ENCODE measurements around the gene IFNL2. TPM values are rescaled to one million over a fixed set of nuclear protein-coding genes. Genes with fewer than 3 reads are reported as not detected.

IFNL2 gene
- total and polyA plus RNA-seq, 7 donors = not detected

DNA sequence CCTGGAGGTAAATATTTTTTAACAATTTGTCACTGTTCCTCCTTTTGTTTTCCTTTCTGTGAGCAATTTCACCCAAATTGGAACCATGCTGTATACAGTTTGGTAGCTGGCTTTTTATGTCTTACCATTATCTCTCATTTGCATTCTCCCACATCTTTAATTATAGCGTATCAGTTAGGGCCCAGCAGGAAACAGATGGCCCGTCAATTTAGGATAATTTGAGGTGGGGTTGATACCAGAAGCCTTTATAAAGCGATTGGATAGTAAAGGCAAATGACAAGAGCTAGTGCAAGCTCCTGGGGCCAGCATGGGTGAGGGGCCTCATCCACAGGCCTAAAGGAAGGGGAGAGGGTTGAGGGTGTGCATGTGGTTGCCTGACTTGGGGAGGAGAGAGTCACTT lies 15.7 kb upstream of the IFNL2 start:
- TF ChIP-seq POLR2A (IDR thresholded peaks at IDR 0.05) = no peak
- TF ChIP-seq, protein P1, sequence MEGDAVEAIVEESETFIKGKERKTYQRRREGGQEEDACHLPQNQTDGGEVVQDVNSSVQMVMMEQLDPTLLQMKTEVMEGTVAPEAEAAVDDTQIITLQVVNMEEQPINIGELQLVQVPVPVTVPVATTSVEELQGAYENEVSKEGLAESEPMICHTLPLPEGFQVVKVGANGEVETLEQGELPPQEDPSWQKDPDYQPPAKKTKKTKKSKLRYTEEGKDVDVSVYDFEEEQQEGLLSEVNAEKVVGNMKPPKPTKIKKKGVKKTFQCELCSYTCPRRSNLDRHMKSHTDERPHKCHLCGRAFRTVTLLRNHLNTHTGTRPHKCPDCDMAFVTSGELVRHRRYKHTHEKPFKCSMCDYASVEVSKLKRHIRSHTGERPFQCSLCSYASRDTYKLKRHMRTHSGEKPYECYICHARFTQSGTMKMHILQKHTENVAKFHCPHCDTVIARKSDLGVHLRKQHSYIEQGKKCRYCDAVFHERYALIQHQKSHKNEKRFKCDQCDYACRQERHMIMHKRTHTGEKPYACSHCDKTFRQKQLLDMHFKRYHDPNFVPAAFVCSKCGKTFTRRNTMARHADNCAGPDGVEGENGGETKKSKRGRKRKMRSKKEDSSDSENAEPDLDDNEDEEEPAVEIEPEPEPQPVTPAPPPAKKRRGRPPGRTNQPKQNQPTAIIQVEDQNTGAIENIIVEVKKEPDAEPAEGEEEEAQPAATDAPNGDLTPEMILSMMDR (IDR thresholded peaks at IDR 0.05) = no peak
- no peak for TF ChIP-seq POLR2AphosphoS5 (IDR thresholded peaks at IDR 0.05)
- TF ChIP-seq EP300 (IDR thresholded peaks at IDR 0.05) = no peak
- 33 to 69% methylated on average over 3 of the region's 3 CpGs for WGBS, 2 donors
- Histone ChIP-seq H3K27ac (no peak overlapping the region), H3K9me3 (no peaks in the 10 kb centered on the region), H3K4me3 (no peak overlapping the region), H3K36me3 (no peaks in the 10 kb centered on the region), H3K4me1 (peaks cover 0 to 10% (median 6%) of the 10 kb centered on the region in 4 donors), H3K27me3 (peaks cover 16 to 46% (median 34%) of the 10 kb centered on the region in 3 donors)
- DNase-seq = no peak
- intact Hi-C loops (cut with DNase I) = no loop called here

DNA sequence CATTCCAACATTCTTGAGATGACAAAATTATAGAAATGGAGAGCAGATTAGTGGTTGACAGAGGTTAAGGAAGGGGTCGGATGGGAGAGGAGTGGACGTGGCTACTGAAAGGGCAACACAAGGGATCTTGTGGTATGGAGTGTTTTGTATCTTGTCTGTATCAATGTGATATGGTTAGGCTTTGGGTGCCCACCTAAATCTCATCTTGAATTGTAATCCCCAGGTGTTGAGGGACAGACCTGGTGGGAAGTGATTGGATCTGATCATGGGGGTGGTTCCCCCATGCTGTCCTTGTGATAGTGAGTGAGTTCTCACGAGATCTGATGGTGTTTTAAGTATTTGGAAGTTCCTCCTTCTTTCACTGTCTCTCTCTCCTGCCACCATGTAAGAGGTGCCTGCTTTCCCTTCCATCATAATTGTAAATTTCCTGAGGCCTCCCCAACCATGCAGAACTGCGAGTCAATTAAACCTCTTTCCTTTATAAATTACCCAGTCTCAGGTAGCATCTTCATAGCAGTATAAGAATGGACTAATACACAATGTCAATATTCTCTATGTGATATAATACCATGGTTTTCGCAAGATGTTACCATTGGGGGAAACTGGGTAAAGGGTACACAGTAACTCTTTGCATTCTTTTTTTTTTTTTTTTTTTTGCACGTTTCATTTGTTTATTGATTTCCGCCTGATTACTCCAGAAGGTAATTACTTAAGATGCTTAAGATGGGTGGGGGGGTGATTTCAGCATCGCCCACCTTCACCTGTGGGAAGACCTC lies 14.6 kb upstream of the IFNL2 start:
- Histone ChIP-seq H3K27me3 (peaks cover 5 to 35% (median 23%) of the 10 kb centered on the region in 3 donors), H3K36me3 (no peaks in the 10 kb centered on the region)

DNA sequence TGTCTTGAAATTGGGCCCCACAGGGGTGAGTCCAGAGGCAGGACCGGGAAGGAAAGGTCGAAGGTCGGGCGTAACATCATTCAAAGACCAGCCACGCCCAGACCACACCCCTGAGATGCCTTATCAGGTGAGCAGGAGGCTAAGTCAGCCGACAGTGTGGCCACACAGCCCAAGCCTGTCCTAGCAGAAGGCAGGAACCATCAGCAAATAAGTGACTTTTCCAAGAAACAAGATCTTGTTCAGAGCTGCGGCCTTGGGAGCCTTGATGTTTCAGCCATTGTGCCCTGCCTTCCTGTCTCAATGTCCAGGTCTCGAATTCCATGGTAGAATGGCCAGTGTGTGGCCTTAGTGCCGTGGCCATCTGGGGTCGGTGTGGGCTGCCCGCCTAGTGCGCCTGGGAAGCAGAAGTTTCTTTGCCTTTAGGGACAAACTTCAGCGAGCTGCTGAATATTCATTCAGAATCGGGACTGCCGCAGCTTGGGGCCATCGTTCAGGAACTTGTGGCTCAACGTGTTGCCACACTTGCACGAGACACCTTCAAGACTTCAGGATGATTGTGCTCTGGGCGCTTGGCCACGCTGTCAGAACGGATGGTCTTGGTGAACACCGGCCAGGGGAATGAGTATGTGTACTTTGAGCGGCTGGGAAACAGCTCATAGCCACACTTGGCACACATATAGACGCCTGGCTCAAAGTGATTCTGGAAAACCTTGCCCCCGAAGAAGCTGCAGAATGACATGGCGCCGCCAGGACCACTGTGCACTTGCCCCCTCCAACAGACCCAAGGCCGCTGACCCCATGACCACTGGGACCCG lies 13.5 kb upstream of the IFNL2 start:
- peaks cover 0 to 24% (median 12%) of the 10 kb centered on the region in 3 donors for H3K27me3 ChIP-seq
- no peak overlapping the region for H3K4me3 ChIP-seq
- H3K4me1 ChIP-seq = no peaks in the 10 kb centered on the region
- no peak for DNase-seq
- WGBS, 2 donors = 76 to 88% methylated on average over 29 of the region's 29 CpGs
- no peak overlapping the region for H3K27ac ChIP-seq
- intact Hi-C loops (cut with DNase I) = no loop called here
- H3K9me3 ChIP-seq = no peaks in the 10 kb centered on the region
- TF ChIP-seq POLR2A (IDR thresholded peaks at IDR 0.05) = no peak
- TF ChIP-seq POLR2AphosphoS5 (IDR thresholded peaks at IDR 0.05) = no peak
- no peaks in the 10 kb centered on the region for H3K36me3 ChIP-seq

More for the DNA sequence above, 14.6 kb upstream of the IFNL2 start:
- Histone ChIP-seq H3K27ac (no peak overlapping the region), H3K9me3 (no peaks in the 10 kb centered on the region), H3K4me1 (no peaks in the 10 kb centered on the region), H3K4me3 (no peak overlapping the region)
- 79 to 82% methylated on average over 8 of the region's 8 CpGs for WGBS, 2 donors
- DNase-seq = no peak
- TF ChIP-seq, protein P1 (IDR thresholded peaks at IDR 0.05) = no peak
- TF ChIP-seq EP300 (IDR thresholded peaks at IDR 0.05) = no peak
- intact Hi-C loops (cut with DNase I) = no loop called here

DNA sequence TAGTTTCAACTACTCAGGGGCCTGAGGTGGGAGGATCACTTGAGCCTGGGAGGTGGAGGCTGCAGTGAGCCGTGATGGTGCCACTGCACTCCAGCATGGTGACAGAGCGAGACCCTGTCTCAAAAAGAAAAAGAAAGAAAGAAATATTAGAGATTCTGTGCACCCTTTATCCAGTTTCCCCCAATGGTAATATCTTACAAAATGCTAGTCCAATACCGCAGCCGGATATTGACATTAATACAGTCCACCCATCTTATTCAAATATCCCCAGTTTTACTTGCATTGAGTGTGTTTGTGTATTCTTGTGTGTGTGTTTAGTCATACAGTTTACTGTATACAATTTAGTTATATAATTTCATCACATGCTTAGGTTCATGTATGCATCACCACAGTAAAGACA lies 11.0 kb upstream of the IFNL2 start:
- Histone ChIP-seq H3K4me3 (no peak overlapping the region), H3K4me1 (no peaks in the 10 kb centered on the region), H3K36me3 (no peaks in the 10 kb centered on the region), H3K27ac (no peak overlapping the region), H3K27me3 (peaks cover 0 to 35% (median 14%) of the 10 kb centered on the region in 3 donors), H3K9me3 (no peaks in the 10 kb centered on the region)
- intact Hi-C loops (cut with DNase I) = no loop called here
- TF ChIP-seq EP300 (IDR thresholded peaks at IDR 0.05) = no peak
- TF ChIP-seq, protein P1 (IDR thresholded peaks at IDR 0.05) = no peak
- TF ChIP-seq POLR2AphosphoS5 (IDR thresholded peaks at IDR 0.05) = no peak
- no peak for TF ChIP-seq POLR2A (IDR thresholded peaks at IDR 0.05)
- no peak for DNase-seq
- 92 to 93% methylated on average over 4 of the region's 4 CpGs for WGBS, 2 donors

DNA sequence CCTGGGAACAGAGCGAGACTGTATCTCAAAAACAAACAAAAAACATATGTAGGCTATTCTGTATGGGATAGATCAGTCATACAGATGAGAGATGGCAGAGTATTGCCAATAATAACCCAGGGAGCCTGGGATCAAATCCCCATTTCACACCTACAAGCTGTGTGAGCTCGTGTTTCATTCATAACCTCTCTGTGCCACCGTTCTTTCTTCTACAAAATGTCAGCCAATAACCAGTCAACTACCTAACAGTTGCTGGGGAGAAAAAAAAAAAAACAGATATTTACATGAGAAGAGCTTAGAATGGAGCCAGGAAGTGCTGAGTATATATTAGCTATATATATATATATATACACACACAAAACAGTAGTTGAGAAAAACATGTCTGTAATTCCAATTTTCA lies 6.5 kb upstream of the IFNL2 start:
- intact Hi-C loops (cut with DNase I) = no loop called here
- no peak for TF ChIP-seq POLR2AphosphoS5 (IDR thresholded peaks at IDR 0.05)
- no peak for TF ChIP-seq EP300 (IDR thresholded peaks at IDR 0.05)
- TF ChIP-seq POLR2A (IDR thresholded peaks at IDR 0.05) = no peak
- TF ChIP-seq, protein P1 (IDR thresholded peaks at IDR 0.05) = no peak
- WGBS, 2 donors = 81 to 82% methylated on average over 3 of the region's 3 CpGs
- Histone ChIP-seq H3K27me3 (peaks cover 22 to 63% (median 49%) of the 10 kb centered on the region in 3 donors), H3K4me3 (no peak overlapping the region), H3K4me1 (peaks cover 0 to 17% (median 11%) of the 10 kb centered on the region in 4 donors), H3K27ac (no peak overlapping the region), H3K9me3 (no peaks in the 10 kb centered on the region), H3K36me3 (no peaks in the 10 kb centered on the region)
- no peak for DNase-seq
